Thyroid gland (tissue), 4 donors: ENCODE data around the gene POU2F2. TPM values are rescaled to one million over a fixed set of nuclear protein-coding genes. Genes with fewer than 3 reads are reported as not detected.

Experiments used
- DNase-seq, 2 donors: peaks; one replicate each; pipeline ENCODE4 v3.0.0-alpha.2; 2019
- H3K27ac ChIP-seq, 3 donors: fragments of 200-600 bp; sonication (generic); 1 replicate in 2 of 3; 2 replicates in 1 of 3; pipeline ENCODE4 v1.5.1; 2016 to 2019; ENCODE audit warnings: mild to moderate bottlenecking in 1 of 3, moderate library complexity in 1 of 3
- H3K27me3 ChIP-seq: fragments of 200-600 bp; sonication (generic); one replicate; pipeline ENCODE4 v1.5.1; 2019
- H3K36me3 ChIP-seq, 2 donors: fragments of 200-600 bp; sonication (generic); one replicate each; pipeline ENCODE4 v1.5.1; 2016 to 2019
- H3K4me1 ChIP-seq, 2 donors: fragments of 200-600 bp; sonication (generic); one replicate each; pipeline ENCODE4 v1.5.1; 2017 to 2019
- H3K4me3 ChIP-seq, 3 donors: fragments of 200-600 bp; sonication (generic); replicated peaks in 1 of 3; 1 replicate in 2 of 3; 2 replicates in 1 of 3; pipeline ENCODE4 v1.5.1; 2016; ENCODE audit warnings: mild to moderate bottlenecking in 1 of 3
- H3K9me3 ChIP-seq: fragments of 200-600 bp; sonication (generic); one replicate; pipeline ENCODE4 v1.5.1; 2017
- CTCF ChIP-seq, 6 experiments: fragments of 200-600 bp in 3 of 6; fragments of 450-650 bp in 3 of 6; sonication (generic) in 3 of 6; IDR thresholded peaks; one replicate each; pipeline ENCODE4 v1.5.1; 2016 to 2019; ENCODE audit warnings: antibody characterized with exemption in 6 of 6, mild to moderate bottlenecking in 2 of 6, inconsistent platforms in 1 of 6, moderate library complexity in 1 of 6
- POLR2A ChIP-seq, 2 donors: fragments of 450-650 bp; IDR thresholded peaks; one replicate each; pipeline ENCODE4 v1.6.1; 2017; ENCODE audit warnings: antibody characterized with exemption in 2 of 2, mild to moderate bottlenecking in 2 of 2, moderate library complexity in 1 of 2
- WGBS, 2 donors: methylation state at CpG; one replicate each; pipeline ENCODE4 v1.1.5; 2017; 5-methylcytosine and 5-hydroxymethylcytosine counted together
- intact Hi-C: fragments of 100-400 bp; cut with DNase I; formaldehyde crosslinking; loops from one replicate; pipeline ENCODE4 v1.15.1; 2023
- total RNA-seq, 4 donors: library from RNA; depleted of rRNA; stranded (reverse); fragments of >200 nt; gene quantifications; one replicate each; pipeline ENCODE4 v1.2.3, GENCODE V29; 2016

POU2F2 gene
- total RNA-seq, 4 donors from 2014 or later = 0.11 to 0.49 (median 0.15) TPM

- Histone ChIP-seq H3K27me3 (no peaks in the 10 kb centered on the region), H3K4me1 (no peaks in the 10 kb centered on the region), H3K36me3 (no peaks in the 10 kb centered on the region), H3K27ac (no peak overlapping the region), H3K9me3 (no peaks in the 10 kb centered on the region), H3K4me3 (no peak overlapping the region)
- DNase-seq = no peak
- TF ChIP-seq POLR2A (IDR thresholded peaks at IDR 0.05) (no peak), CTCF (IDR thresholded peaks at IDR 0.05) (no peak)
- WGBS, 2 donors = 23 to 25% methylated on average over 10 of the region's 10 CpGs
- intact Hi-C loops = no loop called here
These were observed 23.6 kb upstream of the POU2F2 start for GRCh38 chr19:42155796-42156195.

GRCh38 chr19:42154471-42155323, 22.5 kb upstream of the POU2F2 start:
- Histone ChIP-seq H3K36me3 (no peaks in the 10 kb centered on the region), H3K27ac (no peak overlapping the region), H3K9me3 (no peaks in the 10 kb centered on the region), H3K4me1 (no peaks in the 10 kb centered on the region), H3K4me3 (no peak overlapping the region), H3K27me3 (no peaks in the 10 kb centered on the region)
- no peak for TF ChIP-seq POLR2A (IDR thresholded peaks at IDR 0.05)
- TF ChIP-seq CTCF (IDR thresholded peaks at IDR 0.05) = no peak
- WGBS, 2 donors = 42 to 51% methylated on average over 15 of the region's 15 CpGs
- intact Hi-C loops = no loop called here
- no peak for DNase-seq

GRCh38 chr19:42153672-42154433, 21.6 kb upstream of the POU2F2 start:
- intact Hi-C loops = no loop called here
- 56% methylated on average over 19 to 20 of the region's 20 CpGs for WGBS, 2 donors
- Histone ChIP-seq H3K27ac (no peak overlapping the region), H3K9me3 (no peaks in the 10 kb centered on the region), H3K27me3 (no peaks in the 10 kb centered on the region), H3K36me3 (no peaks in the 10 kb centered on the region), H3K4me3 (no peak overlapping the region), H3K4me1 (no peaks in the 10 kb centered on the region)
- TF ChIP-seq CTCF (IDR thresholded peaks at IDR 0.05) (no peak), POLR2A (IDR thresholded peaks at IDR 0.05) (no peak)
- DNase-seq = no peak

- 85 to 87% methylated on average over 15 to 19 of the region's 25 CpGs for WGBS, 2 donors
- H3K4me3 ChIP-seq = no peak overlapping the region
- H3K4me1 ChIP-seq = no peaks in the 10 kb centered on the region
- H3K9me3 ChIP-seq = no peaks in the 10 kb centered on the region
- intact Hi-C loops = no loop called here
- TF ChIP-seq POLR2A (IDR thresholded peaks at IDR 0.05) = no peak
- no peak for TF ChIP-seq CTCF (IDR thresholded peaks at IDR 0.05)
- DNase-seq = no peak
- H3K27ac ChIP-seq = no peak overlapping the region
- H3K36me3 ChIP-seq = no peaks in the 10 kb centered on the region
- no peaks in the 10 kb centered on the region for H3K27me3 ChIP-seq
These were observed 20.8 kb upstream of the POU2F2 start for GRCh38 chr19:42152910-42153671.
